K562 (cell line): ENCODE data around the gene DUSP16. TPM values are rescaled to one million over a fixed set of nuclear protein-coding genes. Genes with fewer than 3 reads are reported as not detected.

Experiments
- ARHGAP35 ChIP-seq: fragments of 450-650 bp; IDR thresholded peaks from 2 replicates; pipeline ENCODE4 v1.6.1; 2018; ENCODE audit not compliant: partially characterized antibody
- CHD7 ChIP-seq: fragments of 200-600 bp; sonication (generic); IDR thresholded peaks from one replicate; pipeline ENCODE4 v1.6.1; 2012; ENCODE audit warnings: mild to moderate bottlenecking, low read depth, low read length, inconsistent platforms
- FOXK2 ChIP-seq, 2 experiments: fragments of 450-650 bp; IDR thresholded peaks in 1 of 2; conservative IDR thresholded peaks in 1 of 2; 2 replicates each; pipeline ENCODE4 v1.6.1; 2016; ENCODE audit warnings: low read depth in 2 of 2, mild to moderate bottlenecking in 1 of 2
- NFIC ChIP-seq: fragments of 450-650 bp; IDR thresholded peaks from 2 replicates; pipeline ENCODE4 v1.6.1; 2017; ENCODE audit warnings: mild to moderate bottlenecking, inconsistent platforms
- NFRKB ChIP-seq: fragments of 450-650 bp; IDR thresholded peaks from 2 replicates; pipeline ENCODE4 v1.6.1; 2016; ENCODE audit warnings: low read depth
- RCOR1 ChIP-seq, 2 experiments: IDR thresholded peaks; 2 replicates each; pipeline ENCODE4 v1.6.1; 2012; ENCODE audit warnings: low read depth in 2 of 2, low read length in 2 of 2, borderline replicate concordance in 1 of 2, improper control_type of control experiment in 1 of 2
- TAF15 ChIP-seq: fragments of 200-400 bp; formaldehyde crosslinking; IDR thresholded peaks from 2 replicates; pipeline ENCODE4 v1.6.1; 2017; ENCODE audit warnings: mild to moderate bottlenecking, low read depth, low read length, moderate library complexity
- ZNF174 ChIP-seq: fragments of 250-450 bp; sonication (Bioruptor Pico); IDR thresholded peaks from 2 replicates; pipeline ENCODE4 v1.4.0; 2020; ENCODE audit warnings: mild to moderate bottlenecking
- polyA plus RNA-seq, 8 experiments: library from polyadenylated mRNA; depleted of rRNA in 4 of 8; stranded (reverse) in 5 of 8; unstranded in 3 of 8; fragments of >200 nt; fragmentation: Nextera tagmentation in 2 of 8; fragmentation: Illumina TruSeq in 1 of 8; extraction: Ambion mirVana in 2 of 8; extraction: Trizol in 1 of 8; gene quantifications; 2 replicates each; pipeline versions ENCODE4 v1.2.1 to v1.2.3, GENCODE V29; 2011 to 2014; ENCODE audit warnings: inconsistent platforms in 1 of 8, missing spikeins in 1 of 8
- total RNA-seq, 7 experiments: library from RNA; depleted of rRNA in 6 of 7; stranded (reverse); fragments of >200 nt in 6 of 7; fragmentation: Illumina TruSeq in 2 of 7; extraction: Trizol in 2 of 7; gene quantifications; 2 replicates each; pipeline versions ENCODE4 v1.2.1 to v1.2.3, GENCODE V29; 2011 to 2021; ENCODE audit warnings: low replicate concordance in 1 of 7
- TF ChIP-seq, protein P1 (sequence below), 2 experiments: fragments of 200-800 bp in 1 of 2; sonication (Bioruptor generic) in 1 of 2; sonication (generic) in 1 of 2; formaldehyde crosslinking in 1 of 2; IDR thresholded peaks in 1 of 2; conservative IDR thresholded peaks in 1 of 2; 2 replicates each; pipeline versions ENCODE4 v1.5.0 to v1.6.1; 2016 to 2020; ENCODE audit warnings: missing compliant biosample characterization in 1 of 2, missing genetic modification characterization in 1 of 2, missing genetic modification reagents in 1 of 2
- TF ChIP-seq, protein P2 (sequence below): fragments of 250-450 bp; sonication (Bioruptor Pico); IDR thresholded peaks from 2 replicates; pipeline ENCODE4 v1.4.0; 2020; ENCODE audit warnings: borderline replicate concordance

The DUSP16 gene
- total and polyA plus RNA-seq, 9 of the 15 experiments (the other 6 are each of a cell fraction or from before 2014, with no cell fraction given) = 0.70 to 12.3 (median 5.7) TPM

GRCh38 chr12:12611512-12612306 is 49.0 kb upstream of the DUSP16 start, which contains the start of gene CREBL2 (continued):
- TF ChIP-seq, protein P1, sequence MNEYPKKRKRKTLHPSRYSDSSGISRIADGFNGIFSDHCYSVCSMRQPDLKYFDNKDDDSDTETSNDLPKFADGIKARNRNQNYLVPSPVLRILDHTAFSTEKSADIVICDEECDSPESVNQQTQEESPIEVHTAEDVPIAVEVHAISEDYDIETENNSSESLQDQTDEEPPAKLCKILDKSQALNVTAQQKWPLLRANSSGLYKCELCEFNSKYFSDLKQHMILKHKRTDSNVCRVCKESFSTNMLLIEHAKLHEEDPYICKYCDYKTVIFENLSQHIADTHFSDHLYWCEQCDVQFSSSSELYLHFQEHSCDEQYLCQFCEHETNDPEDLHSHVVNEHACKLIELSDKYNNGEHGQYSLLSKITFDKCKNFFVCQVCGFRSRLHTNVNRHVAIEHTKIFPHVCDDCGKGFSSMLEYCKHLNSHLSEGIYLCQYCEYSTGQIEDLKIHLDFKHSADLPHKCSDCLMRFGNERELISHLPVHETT (CRISPR knock-in tag; conservative IDR thresholded peaks at IDR 0.05 in 1 of 2, IDR thresholded peaks at IDR 0.05 in 1 of 2) = peak in 1 of 2 experiments; percentile 76; a peak in 2 of 4 replicates
- no peak for TF ChIP-seq ZNF174
- peak; percentile 97 to 98 for TF ChIP-seq FOXK2 (conservative IDR thresholded peaks at IDR 0.05 in 1 of 2, IDR thresholded peaks at IDR 0.05 in 1 of 2; ENCODE audit: low read depth in 2 of 2)
- TF ChIP-seq, protein P2, sequence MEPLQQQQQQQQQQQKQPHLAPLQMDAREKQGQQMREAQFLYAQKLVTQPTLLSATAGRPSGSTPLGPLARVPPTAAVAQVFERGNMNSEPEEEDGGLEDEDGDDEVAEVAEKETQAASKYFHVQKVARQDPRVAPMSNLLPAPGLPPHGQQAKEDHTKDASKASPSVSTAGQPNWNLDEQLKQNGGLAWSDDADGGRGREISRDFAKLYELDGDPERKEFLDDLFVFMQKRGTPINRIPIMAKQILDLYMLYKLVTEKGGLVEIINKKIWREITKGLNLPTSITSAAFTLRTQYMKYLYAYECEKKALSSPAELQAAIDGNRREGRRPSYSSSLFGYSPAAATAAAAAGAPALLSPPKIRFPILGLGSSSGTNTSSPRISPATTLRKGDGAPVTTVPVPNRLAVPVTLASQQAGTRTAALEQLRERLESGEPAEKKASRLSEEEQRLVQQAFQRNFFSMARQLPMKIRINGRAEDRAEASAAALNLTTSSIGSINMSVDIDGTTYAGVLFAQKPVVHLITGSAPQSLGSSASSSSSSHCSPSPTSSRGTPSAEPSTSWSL (CRISPR knock-in tag) = no peak
- TF ChIP-seq ARHGAP35 = no peak
- TF ChIP-seq TAF15 = no peak
- peak; percentile 42 for TF ChIP-seq NFIC
- TF ChIP-seq CHD7 = no peak
- peak in 1 of 2 experiments; percentile 58; a peak in 1 of 4 replicates for TF ChIP-seq RCOR1 (IDR thresholded peaks at IDR 0.05; ENCODE audit: borderline replicate concordance in 1 of 2, low read depth in 2 of 2, low read length in 2 of 2)
- TF ChIP-seq NFRKB = peak; percentile 75; the same call in 1 of the 2 replicates
